ENCODE data around the gene ZNF439. TPM values are rescaled to one million over a fixed set of nuclear protein-coding genes. Genes with fewer than 3 reads are reported as not detected.
"Not testable (repeated sequence)": the region's sequence is repeated elsewhere in the genome, so short reads cannot be mapped to it uniquely, and the experiment has no call there.

ZNF439 gene
- total RNA-seq, 4 donors from 2014 or later, result 11.6 to 30.5 (median 23.4) TPM

DNA sequence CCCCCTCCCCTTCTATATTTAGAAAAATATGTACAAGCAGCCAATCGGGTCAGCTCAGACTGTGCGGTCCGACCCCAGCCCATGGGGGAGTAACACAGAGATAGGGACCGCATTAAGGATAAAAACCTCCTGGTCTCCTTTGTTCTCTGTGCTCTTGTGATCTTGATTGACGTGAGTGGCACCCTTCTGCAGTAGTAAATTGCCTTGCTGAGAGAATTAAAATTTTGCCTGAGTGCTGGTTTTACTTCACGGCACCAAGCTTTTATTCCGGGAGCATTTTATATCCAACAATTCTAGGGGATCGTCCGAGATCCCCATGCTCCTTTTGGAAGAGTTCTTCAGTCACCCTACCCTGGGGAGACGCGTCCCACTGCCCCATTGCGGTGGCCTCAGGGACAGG lies 32.1 kb downstream of the ZNF439 start:
- Histone ChIP-seq H3K27me3 (no peaks in the 10 kb centered on the region), H3K4me1 (peaks cover 0 to 4% (median 0%) of the 10 kb centered on the region in 4 donors), H3K36me3 (no peaks in the 10 kb centered on the region), H3K27ac (no peak overlapping the region), H3K9me3 (peaks cover 0 to 5% (median 0%) of the 10 kb centered on the region in 4 donors), H3K4me3 (no peak overlapping the region)
- TF ChIP-seq, protein P1, sequence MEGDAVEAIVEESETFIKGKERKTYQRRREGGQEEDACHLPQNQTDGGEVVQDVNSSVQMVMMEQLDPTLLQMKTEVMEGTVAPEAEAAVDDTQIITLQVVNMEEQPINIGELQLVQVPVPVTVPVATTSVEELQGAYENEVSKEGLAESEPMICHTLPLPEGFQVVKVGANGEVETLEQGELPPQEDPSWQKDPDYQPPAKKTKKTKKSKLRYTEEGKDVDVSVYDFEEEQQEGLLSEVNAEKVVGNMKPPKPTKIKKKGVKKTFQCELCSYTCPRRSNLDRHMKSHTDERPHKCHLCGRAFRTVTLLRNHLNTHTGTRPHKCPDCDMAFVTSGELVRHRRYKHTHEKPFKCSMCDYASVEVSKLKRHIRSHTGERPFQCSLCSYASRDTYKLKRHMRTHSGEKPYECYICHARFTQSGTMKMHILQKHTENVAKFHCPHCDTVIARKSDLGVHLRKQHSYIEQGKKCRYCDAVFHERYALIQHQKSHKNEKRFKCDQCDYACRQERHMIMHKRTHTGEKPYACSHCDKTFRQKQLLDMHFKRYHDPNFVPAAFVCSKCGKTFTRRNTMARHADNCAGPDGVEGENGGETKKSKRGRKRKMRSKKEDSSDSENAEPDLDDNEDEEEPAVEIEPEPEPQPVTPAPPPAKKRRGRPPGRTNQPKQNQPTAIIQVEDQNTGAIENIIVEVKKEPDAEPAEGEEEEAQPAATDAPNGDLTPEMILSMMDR (IDR thresholded peaks at IDR 0.05), result no peak
- no peak for TF ChIP-seq POLR2A (IDR thresholded peaks at IDR 0.05)
- DNase-seq, result no peak

DNA sequence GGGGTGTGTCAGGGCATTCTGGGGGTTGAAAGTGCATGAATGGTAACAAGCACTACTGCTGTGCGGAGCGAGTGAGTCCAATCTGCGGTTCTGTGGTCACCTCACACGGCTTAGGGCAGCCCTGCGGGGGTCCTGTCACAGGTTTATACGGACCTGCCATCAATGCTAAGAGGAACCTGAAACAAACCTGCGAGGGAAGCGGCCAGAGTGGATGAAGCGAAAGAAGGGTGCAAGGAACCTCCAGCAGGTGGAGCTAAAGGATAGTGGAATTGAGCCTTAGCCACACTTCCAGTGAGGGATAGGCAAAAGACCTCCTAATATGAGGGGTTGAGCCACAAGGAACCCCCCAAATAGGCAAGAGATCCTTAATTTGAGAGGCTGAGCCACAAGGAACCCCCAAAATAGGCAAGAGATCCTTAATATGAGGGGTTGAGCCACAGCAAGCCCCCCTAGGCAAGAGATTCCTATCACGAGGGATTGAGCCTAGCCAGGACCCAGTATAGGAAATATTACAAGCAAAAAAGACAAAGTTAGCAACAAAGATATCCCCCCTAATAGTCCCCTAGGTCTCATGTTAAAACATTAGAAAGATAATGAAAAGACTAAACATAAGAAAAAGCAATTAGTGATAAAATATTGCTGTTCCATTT lies 32.8 kb downstream of the ZNF439 start:
- Histone ChIP-seq H3K4me1 (peaks cover 0 to 4% (median 0%) of the 10 kb centered on the region in 4 donors), H3K4me3 (no peak overlapping the region), H3K27ac (no peak overlapping the region), H3K9me3 (peaks cover 0 to 5% (median 0%) of the 10 kb centered on the region in 4 donors), H3K27me3 (no peaks in the 10 kb centered on the region), H3K36me3 (no peaks in the 10 kb centered on the region)
- TF ChIP-seq, protein P1 (IDR thresholded peaks at IDR 0.05), result peak in 5 of 6 experiments; percentile 50 to 78 (median 77)
- TF ChIP-seq POLR2A (IDR thresholded peaks at IDR 0.05), result no peak
- peak; percentile 51 to 84 (median 59) for DNase-seq

DNA sequence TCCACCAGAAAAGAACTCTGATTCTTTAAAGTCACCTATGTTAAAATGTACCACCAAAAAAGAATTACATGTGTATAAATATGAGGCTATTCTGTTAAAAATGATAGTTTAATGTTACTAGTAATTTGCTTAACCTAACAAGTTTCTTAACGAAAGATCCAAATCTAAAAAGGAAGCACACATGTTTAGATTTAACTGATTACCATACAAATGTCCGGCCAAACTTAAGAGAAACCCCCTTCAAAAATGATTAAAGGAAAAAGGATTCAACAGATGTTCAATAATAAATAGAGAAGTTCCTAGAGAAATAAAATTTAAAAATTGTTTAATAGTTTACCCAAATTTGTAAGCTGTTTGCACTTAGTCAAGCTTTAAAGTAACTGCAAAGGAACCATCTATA lies 34.1 kb downstream of the ZNF439 start:
- no peaks in the 10 kb centered on the region for H3K36me3 ChIP-seq
- H3K4me3 ChIP-seq, result no peak overlapping the region
- H3K4me1 ChIP-seq, result peaks cover 0 to 4% (median 0%) of the 10 kb centered on the region in 4 donors
- no peak overlapping the region for H3K27ac ChIP-seq
- DNase-seq, result no peak
- H3K9me3 ChIP-seq, result peaks cover 0 to 5% (median 0%) of the 10 kb centered on the region in 4 donors
- H3K27me3 ChIP-seq, result no peaks in the 10 kb centered on the region
- TF ChIP-seq, protein P1 (IDR thresholded peaks at IDR 0.05), result no peak

DNA sequence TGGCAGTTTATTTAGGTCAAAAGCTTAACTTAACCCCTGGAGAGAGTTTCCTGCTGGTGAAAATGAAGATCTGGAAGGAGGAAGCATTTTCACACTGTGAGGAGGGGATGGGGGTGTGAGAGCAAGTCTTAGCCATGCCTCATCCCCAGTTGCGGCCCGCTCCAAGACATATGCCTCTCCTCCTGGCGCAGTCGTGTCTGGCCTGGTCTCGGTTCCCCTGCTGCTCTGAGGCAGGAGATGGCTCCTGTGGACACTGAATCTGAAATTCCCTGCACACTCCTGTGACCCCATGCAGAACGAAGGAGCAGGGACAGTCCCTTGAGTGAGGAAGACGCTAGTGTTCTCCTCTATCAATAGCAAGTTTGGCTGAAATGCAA lies 38.7 kb downstream of the ZNF439 start:
- DNase-seq, result peak in 1 of 3 donors; percentile 48

DNA sequence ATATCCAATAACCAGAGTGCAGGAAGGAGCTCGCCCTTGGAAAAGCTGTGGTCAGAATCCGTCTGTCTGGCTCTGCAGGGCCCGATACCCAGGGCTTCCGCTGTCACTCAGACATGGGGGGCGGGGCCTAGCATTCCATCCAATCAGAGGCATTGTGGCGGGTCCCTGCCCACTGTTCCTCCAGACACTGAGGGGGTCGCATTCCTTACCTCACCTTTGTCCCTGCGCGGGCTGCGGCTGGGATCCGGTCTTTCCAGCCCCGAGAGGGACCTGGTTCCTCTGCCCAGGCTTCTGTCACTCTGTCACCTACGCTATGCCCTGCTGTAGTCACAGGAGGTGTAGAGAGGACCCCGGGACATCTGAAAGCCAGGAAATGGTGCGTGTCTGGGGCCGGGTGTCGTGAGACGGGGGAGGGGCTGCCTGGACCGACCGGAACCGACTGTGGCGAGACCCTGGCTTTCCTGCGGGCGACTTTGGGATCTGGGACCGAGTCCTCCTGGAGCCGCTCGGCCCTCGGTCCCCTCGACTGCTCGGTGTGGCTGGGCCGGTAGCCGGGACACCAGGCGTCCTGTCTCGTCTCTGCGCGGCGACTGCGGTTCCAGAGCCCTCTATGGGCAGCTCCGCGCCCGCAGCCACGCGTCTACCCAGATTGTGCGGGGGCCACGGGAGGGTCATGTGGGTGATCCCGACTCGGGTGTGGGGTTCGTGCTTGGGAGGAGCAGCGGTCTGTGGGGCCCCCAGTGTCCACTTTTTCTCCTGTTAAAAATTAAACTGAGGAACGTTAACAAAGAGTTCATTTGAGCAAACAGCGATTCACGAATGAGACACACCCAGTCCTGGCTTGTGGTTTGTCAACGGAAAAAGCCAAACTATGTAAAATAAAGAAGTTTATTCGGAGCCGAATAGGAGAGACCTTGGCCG lies 39.3 kb downstream of the ZNF439 start, which contains the start of gene ZNF69:
TSS of gene ZNF69 (plus strand) at position 172 of the 921 bp plus-strand sequence. CDS start at position 314, 142 bp downstream.
- peak; percentile 89 to 93 (median 92) for DNase-seq
- peak in 1 of 2 donors; percentile 18 for TF ChIP-seq POLR2A (IDR thresholded peaks at IDR 0.05)
- TF ChIP-seq, protein P1 (IDR thresholded peaks at IDR 0.05), result peak in 3 of 6 experiments; percentile 28 to 42 (median 33)
- no peaks in the 10 kb centered on the region for H3K36me3 ChIP-seq
- peak within 1 kb of the TSS; percentile 47 to 68 (median 59) for H3K4me3 ChIP-seq
- H3K4me1 ChIP-seq, result peaks cover 0 to 4% (median 2%) of the 10 kb centered on the region in 4 donors
- peak within 1 kb of the TSS; percentile 70 to 87 (median 78) for H3K27ac ChIP-seq
- H3K27me3 ChIP-seq, result no peaks in the 10 kb centered on the region
- no peaks in the 10 kb centered on the region for H3K9me3 ChIP-seq

More for the DNA sequence above, 38.7 kb downstream of the ZNF439 start:
- TF ChIP-seq, protein P1 (IDR thresholded peaks at IDR 0.05), result no peak
- TF ChIP-seq POLR2A (IDR thresholded peaks at IDR 0.05), result no peak
- H3K27ac ChIP-seq, result peak overlapping the region in 3 of 4 donors; percentile 70 to 87 (median 83)
- H3K36me3 ChIP-seq, result no peaks in the 10 kb centered on the region
- H3K27me3 ChIP-seq, result no peaks in the 10 kb centered on the region
- H3K4me3 ChIP-seq, result peak overlapping the region; percentile 47 to 68 (median 59)
- no peaks in the 10 kb centered on the region for H3K9me3 ChIP-seq
- H3K4me1 ChIP-seq, result peaks cover 0 to 4% (median 2%) of the 10 kb centered on the region in 4 donors

DNA sequence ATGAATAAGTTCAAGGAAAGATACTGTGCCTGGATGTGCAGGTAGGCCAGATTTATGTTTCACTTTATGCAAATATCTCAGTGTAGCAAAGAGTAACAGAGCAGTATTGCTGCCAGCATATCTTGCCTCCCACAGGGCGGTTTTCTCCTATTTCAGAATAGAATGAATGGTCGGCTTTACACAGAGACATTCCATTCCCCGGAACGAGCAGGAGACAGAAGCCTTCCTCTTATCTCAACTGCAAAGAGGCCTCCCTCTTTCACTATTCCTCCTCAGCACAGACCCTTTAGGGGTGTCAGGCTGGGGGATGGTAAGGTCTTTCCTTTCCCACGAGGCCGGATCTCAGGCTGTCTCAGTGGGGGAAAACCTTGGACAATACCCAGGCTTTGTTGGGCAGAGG lies 41.4 kb downstream of the ZNF439 start:
- not testable (repeated sequence) for H3K27me3 ChIP-seq, DNase-seq, H3K4me3 ChIP-seq

More for the DNA sequence above, 41.4 kb downstream of the ZNF439 start:
- H3K36me3 ChIP-seq, H3K27ac ChIP-seq, H3K9me3 ChIP-seq, H3K4me1 ChIP-seq: not testable (repeated sequence)
